ENCODE measurements around the gene COL18A1.

COL18A1 gene

GRCh38 chr21:45459171-45460010 is 54.4 kb downstream of the COL18A1 start:
- no peak for TF ChIP-seq CTCF (IDR thresholded peaks at IDR 0.05; ENCODE audit: borderline replicate concordance, control extremely low read depth, extremely low read depth, insufficient read depth, missing control alignments)
- in situ Hi-C loops (cut with MboI; ENCODE audit: low sequenced_read_pairs, unreplicated experiment) = no loop called here
- no peak for DNase-seq (ENCODE audit: low spot score)

GRCh38 chr21:45460011-45460565 is 55.1 kb downstream of the COL18A1 start:
- DNase-seq (ENCODE audit: low spot score) = no peak
- TF ChIP-seq CTCF (IDR thresholded peaks at IDR 0.05; ENCODE audit: borderline replicate concordance, control extremely low read depth, extremely low read depth, insufficient read depth, missing control alignments) = no peak
- in situ Hi-C loops (cut with MboI; ENCODE audit: low sequenced_read_pairs, unreplicated experiment) = no loop called here

GRCh38 chr21:45460611-45461368 is 55.8 kb downstream of the COL18A1 start:
- in situ Hi-C loops (cut with MboI; ENCODE audit: low sequenced_read_pairs, unreplicated experiment) = no loop called here
- no peak for DNase-seq (ENCODE audit: low spot score)
- no peak for TF ChIP-seq CTCF (IDR thresholded peaks at IDR 0.05; ENCODE audit: borderline replicate concordance, control extremely low read depth, extremely low read depth, insufficient read depth, missing control alignments)

- no peak for DNase-seq (ENCODE audit: low spot score)
- TF ChIP-seq CTCF (IDR thresholded peaks at IDR 0.05; ENCODE audit: borderline replicate concordance, control extremely low read depth, extremely low read depth, insufficient read depth, missing control alignments) = no peak
- in situ Hi-C loops (cut with MboI; ENCODE audit: low sequenced_read_pairs, unreplicated experiment) = no loop called here
These were observed 56.4 kb downstream of the COL18A1 start for GRCh38 chr21:45461369-45461750.

GRCh38 chr21:45461806-45462341 is 56.9 kb downstream of the COL18A1 start:
- in situ Hi-C loops (cut with MboI; ENCODE audit: low sequenced_read_pairs, unreplicated experiment) = no loop called here
- TF ChIP-seq CTCF (IDR thresholded peaks at IDR 0.05; ENCODE audit: borderline replicate concordance, control extremely low read depth, extremely low read depth, insufficient read depth, missing control alignments) = no peak
- DNase-seq (ENCODE audit: low spot score) = no peak

GRCh38 chr21:45463871-45464270 is 58.9 kb downstream of the COL18A1 start:
- in situ Hi-C loops (cut with MboI; ENCODE audit: low sequenced_read_pairs, unreplicated experiment) = no loop called here
- no peak for TF ChIP-seq CTCF (IDR thresholded peaks at IDR 0.05; ENCODE audit: borderline replicate concordance, control extremely low read depth, extremely low read depth, insufficient read depth, missing control alignments)
- no peak for DNase-seq (ENCODE audit: low spot score)
